Keratinocyte (primary cell): Measurements from ENCODE around the gene CTNNBL1. TPM values are rescaled to one million over a fixed set of nuclear protein-coding genes. Genes with fewer than 3 reads are reported as not detected.
"Not testable (repeated sequence)": the region's sequence is repeated elsewhere in the genome, so short reads cannot be mapped to it uniquely, and the experiment has no call there.

Experiments
- DNase-seq: peaks from one replicate; pipeline ENCODE4 v3.0.0-alpha.2; 2011; ENCODE audit warnings: low read depth, missing footprints, low spot score
- FAIRE-seq: peaks from 2 replicates; lab custom pipeline; 2011; peaks lifted over from hg19 to GRCh38; lab: Jason Lieb, UNC
- H2AFZ ChIP-seq: 2 replicates; pipeline ENCODE4 v1.6.0; 2012; ENCODE audit warnings: low read length, control low read depth, inconsistent platforms; ENCODE audit not compliant: control insufficient read depth
- H3K27ac ChIP-seq: 2 replicates; pipeline ENCODE4 v1.5.1; 2011; ENCODE audit warnings: low read length; ENCODE audit not compliant: control insufficient read depth, insufficient read depth
- H3K27me3 ChIP-seq: 3 replicates; pipeline ENCODE4 v1.6.0; 2011; ENCODE audit warnings: low read length; ENCODE audit not compliant: control insufficient read depth, insufficient read depth; ENCODE audit errors: extremely low read depth
- H3K36me3 ChIP-seq, 2 experiments: 2 replicates in 1 of 2; 3 replicates in 1 of 2; pipeline ENCODE4 v1.5.1; 2011; ENCODE audit warnings: low read length in 2 of 2, mild to moderate bottlenecking in 1 of 2; ENCODE audit not compliant: control insufficient read depth in 2 of 2, insufficient read depth in 2 of 2; ENCODE audit errors: extremely low read depth in 1 of 2
- H3K4me1 ChIP-seq: 3 replicates; pipeline ENCODE4 v1.5.1; 2011; ENCODE audit warnings: low read length; ENCODE audit not compliant: control insufficient read depth, insufficient read depth; ENCODE audit errors: extremely low read depth
- H3K4me2 ChIP-seq: 3 replicates; pipeline ENCODE4 v1.6.0; 2011; ENCODE audit warnings: low read depth, low read length; ENCODE audit not compliant: control insufficient read depth, insufficient read depth; ENCODE audit errors: extremely low read depth
- H3K4me3 ChIP-seq, 3 experiments: fragments of 200-600 bp in 1 of 3; sonication (generic) in 1 of 3; 2 replicates in 2 of 3; 3 replicates in 1 of 3; pipeline ENCODE4 v1.5.1; 2011 to 2016; ENCODE audit warnings: low read length in 3 of 3, mild to moderate bottlenecking in 3 of 3, control low read depth in 2 of 3, inconsistent platforms in 1 of 3, low read depth in 1 of 3, mixed read lengths in 1 of 3, mixed run types in 1 of 3, moderate library complexity in 1 of 3; ENCODE audit not compliant: control insufficient read depth in 2 of 3, insufficient read depth in 2 of 3; ENCODE audit errors: extremely low read depth in 1 of 3
- H3K79me2 ChIP-seq: 2 replicates; pipeline ENCODE4 v1.6.0; 2012; ENCODE audit warnings: low read length; ENCODE audit not compliant: control insufficient read depth, insufficient read depth
- H3K9ac ChIP-seq: 3 replicates; pipeline ENCODE4 v1.6.0; 2011; ENCODE audit warnings: low read length; ENCODE audit not compliant: control insufficient read depth, insufficient read depth; ENCODE audit errors: extremely low read depth
- H3K9me1 ChIP-seq: 3 replicates; pipeline ENCODE4 v1.6.0; 2011; ENCODE audit warnings: low read length; ENCODE audit not compliant: control insufficient read depth, insufficient read depth; ENCODE audit errors: extremely low read depth
- H3K9me3 ChIP-seq: 2 replicates; pipeline ENCODE4 v1.5.1; 2012; ENCODE audit warnings: low read depth, low read length; ENCODE audit not compliant: control insufficient read depth
- H4K20me1 ChIP-seq: 3 replicates; pipeline ENCODE4 v1.6.0; 2011; ENCODE audit warnings: low read length; ENCODE audit not compliant: control insufficient read depth, insufficient read depth; ENCODE audit errors: extremely low read depth
- CTCF ChIP-seq, 3 experiments: IDR thresholded peaks in 1 of 3; conservative IDR thresholded peaks in 1 of 3; optimal IDR thresholded peaks in 1 of 3; 2 replicates in 2 of 3; 3 replicates in 1 of 3; pipeline versions ENCODE3 to v1.5.1; 2011; ENCODE audit warnings: low read length in 3 of 3, mild to moderate bottlenecking in 3 of 3, moderate library complexity in 2 of 3, control low read depth in 1 of 3, inconsistent platforms in 1 of 3; ENCODE audit not compliant: insufficient read depth in 2 of 3; ENCODE audit errors: extremely low read depth in 1 of 3
- EZH2 ChIP-seq: IDR thresholded peaks from one replicate; pipeline ENCODE4 v1.6.1; 2012; ENCODE audit warnings: inconsistent platforms, mild to moderate bottlenecking, low read length, moderate library complexity
- dilution Hi-C: fragments of 300-500 bp; cut with MboI; formaldehyde crosslinking; loops from one replicate; pipeline ENCODE4 v1.7.0; 2020; ENCODE audit warnings: low sequenced_read_pairs; ENCODE audit not compliant: extremely low pct_ligation_motif_present
- polyA plus RNA-seq, 5 experiments: library from polyadenylated mRNA; depleted of rRNA in 3 of 5; stranded (reverse) in 3 of 5; stranded (forward) in 1 of 5; unstranded in 1 of 5; fragments of >200 nt; gene quantifications; 1 replicate in 1 of 5; 2 replicates in 3 of 5; 3 replicates in 1 of 5; pipeline versions ENCODE4 v1.2.1 to v1.2.3, GENCODE V29; 2011 to 2012; ENCODE audit warnings: missing spikeins in 2 of 5, low read depth in 1 of 5, low replicate concordance in 1 of 5

Gene CTNNBL1
- polyA plus RNA-seq, 1 donor (not counting 4 experiments of a cell fraction or from before 2014, with no cell fraction given) = 37.0 TPM

GRCh38 chr20:37699202-37699601 is 5.4 kb downstream of the CTNNBL1 start:
- Histone ChIP-seq H4K20me1 (peaks cover 4% of the 10 kb centered on the region), H3K4me3 (no peak overlapping the region), H3K9me3 (no peaks in the 10 kb centered on the region), H3K9ac (no peak overlapping the region), H2AFZ (no peak overlapping the region), H3K9me1 (no peaks in the 10 kb centered on the region), H3K27me3 (no peaks in the 10 kb centered on the region), H3K4me1 (peaks cover 3% of the 10 kb centered on the region), H3K36me3 (peaks cover 0 to 2% of the 10 kb centered on the region in 2 experiments), H3K27ac (no peak overlapping the region), H3K79me2 (peaks cover 73% of the 10 kb centered on the region), H3K4me2 (no peak overlapping the region)
- FAIRE-seq (no peak), DNase-seq (no peak)
- no peak for TF ChIP-seq EZH2
- no peak for TF ChIP-seq CTCF (optimal IDR thresholded peaks at IDR 0.05 in 1 of 3, IDR thresholded peaks at IDR 0.05 in 1 of 3, conservative IDR thresholded peaks at IDR 0.05 in 1 of 3; ENCODE audit: extremely low read depth in 1 of 3, insufficient read depth in 2 of 3, low read length in 3 of 3)
- dilution Hi-C loops = no loop called here

- no peak overlapping the region for H3K27ac ChIP-seq
- no peak overlapping the region for H2AFZ ChIP-seq
- no peak overlapping the region for H3K4me3 ChIP-seq
- peaks cover 0 to 2% of the 10 kb centered on the region in 2 experiments for H3K36me3 ChIP-seq
- H3K27me3 ChIP-seq = no peaks in the 10 kb centered on the region
- no peak for TF ChIP-seq CTCF (optimal IDR thresholded peaks at IDR 0.05 in 1 of 3, IDR thresholded peaks at IDR 0.05 in 1 of 3, conservative IDR thresholded peaks at IDR 0.05 in 1 of 3; ENCODE audit: extremely low read depth in 1 of 3, insufficient read depth in 2 of 3, low read length in 3 of 3)
- no peak for TF ChIP-seq EZH2
- H3K4me1 ChIP-seq = peaks cover 3% of the 10 kb centered on the region
- H3K9me1 ChIP-seq = no peaks in the 10 kb centered on the region
- dilution Hi-C loops = no loop called here
- DNase-seq = no peak
- H4K20me1 ChIP-seq = peaks cover 4% of the 10 kb centered on the region
- no peak for FAIRE-seq
- H3K4me2 ChIP-seq = no peak overlapping the region
- H3K9me3 ChIP-seq = no peaks in the 10 kb centered on the region
- H3K79me2 ChIP-seq = peaks cover 68% of the 10 kb centered on the region
- no peak overlapping the region for H3K9ac ChIP-seq
Measured at GRCh38 chr20:37700301-37700700, 6.5 kb downstream of the CTNNBL1 start.

- H2AFZ ChIP-seq, DNase-seq, H3K9me3 ChIP-seq, H3K9ac ChIP-seq, H3K4me1 ChIP-seq, dilution Hi-C loops, H4K20me1 ChIP-seq, H3K36me3 ChIP-seq, H3K4me3 ChIP-seq, H3K9me1 ChIP-seq, H3K27ac ChIP-seq, FAIRE-seq, H3K4me2 ChIP-seq, H3K27me3 ChIP-seq: not testable (repeated sequence)
- H3K79me2 ChIP-seq = peaks cover 66% of the 10 kb centered on the region
Measured at GRCh38 chr20:37701676-37702075, 7.8 kb downstream of the CTNNBL1 start.
